ENCODE data around the gene HNRNPA3.

DNA sequence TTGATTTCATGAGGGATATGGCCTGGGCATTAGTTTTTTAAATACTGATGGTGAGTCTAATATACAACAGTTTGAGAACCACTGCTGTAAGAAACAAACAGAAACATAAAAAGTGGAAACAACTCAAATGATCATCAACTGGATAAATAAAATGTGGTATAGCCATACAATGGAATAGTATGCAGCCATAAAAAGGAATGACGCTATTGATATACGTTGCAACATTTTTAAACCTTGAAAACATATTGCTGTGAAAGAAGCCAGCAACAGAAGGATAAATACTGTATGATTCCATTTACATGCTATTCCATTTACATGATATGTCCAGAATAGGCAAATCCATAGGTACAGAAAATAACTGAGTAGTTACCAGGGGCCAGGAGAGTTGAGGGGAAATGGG is 45.5 kb downstream of the HNRNPA3 start:
- no peak for TF ChIP-seq EZH2 (IDR thresholded peaks at IDR 0.05; ENCODE audit: low read length)
- TF ChIP-seq, protein P1, sequence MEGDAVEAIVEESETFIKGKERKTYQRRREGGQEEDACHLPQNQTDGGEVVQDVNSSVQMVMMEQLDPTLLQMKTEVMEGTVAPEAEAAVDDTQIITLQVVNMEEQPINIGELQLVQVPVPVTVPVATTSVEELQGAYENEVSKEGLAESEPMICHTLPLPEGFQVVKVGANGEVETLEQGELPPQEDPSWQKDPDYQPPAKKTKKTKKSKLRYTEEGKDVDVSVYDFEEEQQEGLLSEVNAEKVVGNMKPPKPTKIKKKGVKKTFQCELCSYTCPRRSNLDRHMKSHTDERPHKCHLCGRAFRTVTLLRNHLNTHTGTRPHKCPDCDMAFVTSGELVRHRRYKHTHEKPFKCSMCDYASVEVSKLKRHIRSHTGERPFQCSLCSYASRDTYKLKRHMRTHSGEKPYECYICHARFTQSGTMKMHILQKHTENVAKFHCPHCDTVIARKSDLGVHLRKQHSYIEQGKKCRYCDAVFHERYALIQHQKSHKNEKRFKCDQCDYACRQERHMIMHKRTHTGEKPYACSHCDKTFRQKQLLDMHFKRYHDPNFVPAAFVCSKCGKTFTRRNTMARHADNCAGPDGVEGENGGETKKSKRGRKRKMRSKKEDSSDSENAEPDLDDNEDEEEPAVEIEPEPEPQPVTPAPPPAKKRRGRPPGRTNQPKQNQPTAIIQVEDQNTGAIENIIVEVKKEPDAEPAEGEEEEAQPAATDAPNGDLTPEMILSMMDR (optimal IDR thresholded peaks at IDR 0.05 in 1 of 3, IDR thresholded peaks at IDR 0.05 in 1 of 3, conservative IDR thresholded peaks at IDR 0.05 in 1 of 3; ENCODE audit: extremely low read depth in 1 of 3, insufficient read depth in 2 of 3, low read length in 3 of 3): no peak
